Subcutaneous abdominal adipose tissue (tissue), 5 donors: ENCODE results near the gene SORCS2.
"Not testable (repeated sequence)": the region's sequence is repeated elsewhere in the genome, so short reads cannot be mapped to it uniquely, and the experiment has no call there.

Source experiments
- H3K27ac ChIP-seq: one replicate; pipeline ENCODE4 v1.7.0; 2013; ENCODE audit warnings: low read depth, mild to moderate bottlenecking, inconsistent platforms, low read length, moderate library complexity
- H3K27me3 ChIP-seq, 5 donors: one replicate each; pipeline ENCODE4 v1.7.0; 2013; ENCODE audit warnings: low read length in 5 of 5, inconsistent platforms in 1 of 5; ENCODE audit not compliant: control insufficient read depth in 5 of 5, insufficient read depth in 4 of 5
- H3K36me3 ChIP-seq, 5 donors: one replicate each; pipeline ENCODE4 v1.7.0; 2013; ENCODE audit warnings: low read length in 5 of 5; ENCODE audit not compliant: control insufficient read depth in 5 of 5, insufficient read depth in 5 of 5
- H3K4me1 ChIP-seq, 5 donors: one replicate each; pipeline ENCODE4 v1.7.0; 2013; ENCODE audit warnings: low read length in 5 of 5, mild to moderate bottlenecking in 3 of 5, moderate library complexity in 1 of 5; ENCODE audit not compliant: control insufficient read depth in 5 of 5, insufficient read depth in 5 of 5
- H3K4me3 ChIP-seq, 5 donors: one replicate each; pipeline ENCODE4 v1.7.0; 2013; ENCODE audit warnings: low read length in 5 of 5, low read depth in 1 of 5
- H3K9ac ChIP-seq, 5 donors: one replicate each; pipeline ENCODE4 v1.7.0; 2013; ENCODE audit warnings: low read length in 5 of 5, mild to moderate bottlenecking in 4 of 5, moderate library complexity in 3 of 5
- H3K9me3 ChIP-seq, 5 donors: one replicate each; pipeline ENCODE4 v1.7.0; 2013; ENCODE audit warnings: low read length in 5 of 5; ENCODE audit not compliant: control insufficient read depth in 5 of 5
- donor health status: healthy.
- donor health status: healthy.
- donor health status: healthy.
- donor health status: healthy.
- donor health status: healthy.

SORCS2 gene

GRCh38 chr4:7442574-7443162, 250.3 kb downstream of the SORCS2 start:
- Histone ChIP-seq H3K27ac (no peak overlapping the region), H3K4me1 (no peaks in the 10 kb centered on the region), H3K9me3 (peaks cover 0 to 11% (median 5%) of the 10 kb centered on the region in 5 donors), H3K27me3 (peaks cover 5 to 31% (median 14%) of the 10 kb centered on the region in 5 donors), H3K9ac (no peak overlapping the region), H3K36me3 (no peaks in the 10 kb centered on the region), H3K4me3 (no peak overlapping the region)

- no peaks in the 10 kb centered on the region for H3K4me1 ChIP-seq
- no peak overlapping the region for H3K9ac ChIP-seq
- H3K27me3 ChIP-seq = peaks cover 5 to 31% (median 14%) of the 10 kb centered on the region in 5 donors
- H3K36me3 ChIP-seq = no peaks in the 10 kb centered on the region
- no peak overlapping the region for H3K27ac ChIP-seq
- H3K9me3 ChIP-seq = peaks cover 0 to 9% (median 1%) of the 10 kb centered on the region in 5 donors
- no peak overlapping the region for H3K4me3 ChIP-seq
Measured at GRCh38 chr4:7444314-7444713, 252.0 kb downstream of the SORCS2 start.

GRCh38 chr4:7444731-7445130, 252.4 kb downstream of the SORCS2 start:
- no peak overlapping the region for H3K4me3 ChIP-seq
- no peak overlapping the region for H3K9ac ChIP-seq
- H3K9me3 ChIP-seq = peaks cover 0 to 8% (median 0%) of the 10 kb centered on the region in 5 donors
- H3K27ac ChIP-seq = no peak overlapping the region
- peaks cover 5 to 34% (median 14%) of the 10 kb centered on the region in 5 donors for H3K27me3 ChIP-seq
- no peaks in the 10 kb centered on the region for H3K36me3 ChIP-seq
- H3K4me1 ChIP-seq = no peaks in the 10 kb centered on the region

- Histone ChIP-seq H3K27ac (no peak overlapping the region), H3K36me3 (no peaks in the 10 kb centered on the region), H3K27me3 (peaks cover 6 to 22% (median 13%) of the 10 kb centered on the region in 5 donors), H3K9me3 (peaks cover 0 to 6% (median 0%) of the 10 kb centered on the region in 5 donors), H3K4me3 (no peak overlapping the region), H3K4me1 (no peaks in the 10 kb centered on the region), H3K9ac (no peak overlapping the region)
Measured at GRCh38 chr4:7447236-7447635, 254.9 kb downstream of the SORCS2 start.

GRCh38 chr4:7448036-7448435, 255.7 kb downstream of the SORCS2 start:
- H3K27ac ChIP-seq = no peak overlapping the region
- no peak overlapping the region for H3K9ac ChIP-seq
- H3K4me3 ChIP-seq = no peak overlapping the region
- H3K4me1 ChIP-seq = no peaks in the 10 kb centered on the region
- peaks cover 0 to 6% (median 0%) of the 10 kb centered on the region in 5 donors for H3K9me3 ChIP-seq
- H3K36me3 ChIP-seq = no peaks in the 10 kb centered on the region
- H3K27me3 ChIP-seq = peaks cover 6 to 21% (median 13%) of the 10 kb centered on the region in 5 donors

- no peaks in the 10 kb centered on the region for H3K4me1 ChIP-seq
- H3K9me3 ChIP-seq = peaks cover 0 to 6% (median 0%) of the 10 kb centered on the region in 5 donors
- H3K27ac ChIP-seq = no peak overlapping the region
- no peak overlapping the region for H3K9ac ChIP-seq
- peaks cover 0 to 8% (median 4%) of the 10 kb centered on the region in 5 donors for H3K27me3 ChIP-seq
- H3K4me3 ChIP-seq = no peak overlapping the region
- no peaks in the 10 kb centered on the region for H3K36me3 ChIP-seq
Measured at GRCh38 chr4:7450775-7451433, 258.6 kb downstream of the SORCS2 start.

GRCh38 chr4:7451434-7451789, 259.1 kb downstream of the SORCS2 start:
- Histone ChIP-seq H3K36me3 (no peaks in the 10 kb centered on the region), H3K27me3 (peaks cover 0 to 6% (median 4%) of the 10 kb centered on the region in 5 donors), H3K4me3 (no peak overlapping the region), H3K9me3 (peaks cover 0 to 6% (median 0%) of the 10 kb centered on the region in 5 donors), H3K4me1 (no peaks in the 10 kb centered on the region), H3K9ac (no peak overlapping the region), H3K27ac (no peak overlapping the region)

GRCh38 chr4:7451800-7452199, 259.5 kb downstream of the SORCS2 start:
- peaks cover 0 to 4% (median 3%) of the 10 kb centered on the region in 5 donors for H3K27me3 ChIP-seq
- H3K4me1 ChIP-seq = no peaks in the 10 kb centered on the region
- no peak overlapping the region for H3K27ac ChIP-seq
- H3K36me3 ChIP-seq = no peaks in the 10 kb centered on the region
- H3K9me3 ChIP-seq = peaks cover 0 to 6% (median 0%) of the 10 kb centered on the region in 5 donors
- H3K4me3 ChIP-seq = no peak overlapping the region
- no peak overlapping the region for H3K9ac ChIP-seq

- H3K9me3 ChIP-seq, H3K36me3 ChIP-seq, H3K27ac ChIP-seq, H3K4me1 ChIP-seq, H3K4me3 ChIP-seq, H3K9ac ChIP-seq, H3K27me3 ChIP-seq: not testable (repeated sequence)
Measured at GRCh38 chr4:7452802-7453201, 260.5 kb downstream of the SORCS2 start.

GRCh38 chr4:7457201-7458065, 265.1 kb downstream of the SORCS2 start:
- no peak overlapping the region for H3K27ac ChIP-seq
- H3K36me3 ChIP-seq = no peaks in the 10 kb centered on the region
- H3K27me3 ChIP-seq = peaks cover 0 to 22% (median 6%) of the 10 kb centered on the region in 5 donors
- no peak overlapping the region for H3K4me3 ChIP-seq
- no peaks in the 10 kb centered on the region for H3K9me3 ChIP-seq
- H3K9ac ChIP-seq = no peak overlapping the region
- peaks cover 0 to 5% (median 0%) of the 10 kb centered on the region in 5 donors for H3K4me1 ChIP-seq
